Choroid plexus epithelial cell (primary cell): ENCODE results near the gene METTL24.
"Not testable (repeated sequence)": the region's sequence is repeated elsewhere in the genome, so short reads cannot be mapped to it uniquely, and the experiment has no call there.

ENCODE experiments used
- DNase-seq: peaks from one replicate; pipeline ENCODE4 v3.0.0-alpha.2; 2010; ENCODE audit warnings: low read depth
- H3K4me3 ChIP-seq: 2 replicates; pipeline ENCODE4 v1.5.1; 2011; ENCODE audit warnings: low read depth, mild to moderate bottlenecking, control low read depth, low read length, moderate library complexity
- CTCF ChIP-seq: conservative IDR thresholded peaks from 2 replicates; pipeline ENCODE4 v1.5.1; 2011; ENCODE audit warnings: low read depth, mild to moderate bottlenecking, control low read depth, inconsistent platforms, low read length, moderate library complexity

Gene METTL24

GRCh38 chr6:110355022-110355421 lies 3.1 kb downstream of the METTL24 start:
- H3K4me3 ChIP-seq = no peak overlapping the region
- no peak for TF ChIP-seq CTCF
- no peak for DNase-seq

- no peak for TF ChIP-seq CTCF
Measured at GRCh38 chr6:110354153-110354552, 4.0 kb downstream of the METTL24 start.

GRCh38 chr6:110353457-110354001 lies 4.6 kb downstream of the METTL24 start:
- no peak for DNase-seq
- no peak overlapping the region for H3K4me3 ChIP-seq
- TF ChIP-seq CTCF = no peak

More at GRCh38 chr6:110354153-110354552, 4.0 kb downstream of the METTL24 start:
- H3K4me3 ChIP-seq = no peak overlapping the region
- no peak for DNase-seq

GRCh38 chr6:110352563-110353262 lies 5.4 kb downstream of the METTL24 start:
- no peak for TF ChIP-seq CTCF
- DNase-seq = peak; percentile 73

GRCh38 chr6:110351986-110352385 lies 6.2 kb downstream of the METTL24 start:
- DNase-seq = no peak
- H3K4me3 ChIP-seq = no peak overlapping the region
- no peak for TF ChIP-seq CTCF

More at GRCh38 chr6:110352563-110353262, 5.4 kb downstream of the METTL24 start:
- H3K4me3 ChIP-seq = no peak overlapping the region

- TF ChIP-seq CTCF = no peak
- H3K4me3 ChIP-seq = no peak overlapping the region
- DNase-seq = no peak
Measured at GRCh38 chr6:110351546-110351945, 6.6 kb downstream of the METTL24 start.

GRCh38 chr6:110350593-110350992 lies 7.6 kb downstream of the METTL24 start:
- not testable (repeated sequence) for H3K4me3 ChIP-seq, DNase-seq
